NT2/D1 (cell line): ENCODE results near the gene ACSL6.

Experiments used
- DNase-seq: peaks from one replicate; pipeline ENCODE4 v3.0.0-alpha.2; 2011; ENCODE audit warnings: low read depth, low spot score
- H3K27me3 ChIP-seq: 2 replicates; pipeline ENCODE4 v1.6.0; 2011; ENCODE audit warnings: mild to moderate bottlenecking; ENCODE audit not compliant: insufficient read length, insufficient read depth
- H3K36me3 ChIP-seq: 2 replicates; pipeline ENCODE4 v1.6.1; 2011; ENCODE audit warnings: mild to moderate bottlenecking, low read length, mixed read lengths; ENCODE audit not compliant: insufficient read depth, insufficient read length
- H3K4me1 ChIP-seq: 2 replicates; pipeline ENCODE4 v1.5.1; 2011; ENCODE audit not compliant: insufficient read depth, insufficient read length
- H3K4me3 ChIP-seq: 2 replicates; pipeline ENCODE4 v1.5.1; 2011; ENCODE audit warnings: low read depth; ENCODE audit not compliant: insufficient read length
- H3K9ac ChIP-seq: 2 replicates; pipeline ENCODE4 v1.6.0; 2011; ENCODE audit warnings: low read depth; ENCODE audit not compliant: insufficient read length
- H3K9me3 ChIP-seq: 2 replicates; pipeline ENCODE4 v1.5.1; 2011; ENCODE audit warnings: mild to moderate bottlenecking, low read length; ENCODE audit not compliant: insufficient read depth
- SUZ12 ChIP-seq: IDR thresholded peaks from 2 replicates; pipeline ENCODE4 v1.6.1; 2011; ENCODE audit not compliant: insufficient read length, insufficient read depth; ENCODE audit errors: extremely low read depth
- YY1 ChIP-seq: IDR thresholded peaks from 2 replicates; pipeline ENCODE4 v1.6.1; 2011; ENCODE audit not compliant: insufficient read length, insufficient read depth
- ZNF274 ChIP-seq: IDR thresholded peaks from 2 replicates; pipeline ENCODE4 v1.6.1; 2011; ENCODE audit warnings: mild to moderate bottlenecking, low read depth, low read length

Gene ACSL6

GRCh38 chr5:131950706-131951105 is 60.8 kb downstream of the ACSL6 start:
- Histone ChIP-seq H3K4me3 (no peak overlapping the region), H3K4me1 (no peaks in the 10 kb centered on the region), H3K9me3 (no peaks in the 10 kb centered on the region), H3K36me3 (no peaks in the 10 kb centered on the region), H3K27me3 (no peaks in the 10 kb centered on the region), H3K9ac (no peak overlapping the region)
- TF ChIP-seq SUZ12 (no peak), YY1 (no peak), ZNF274 (no peak)
- no peak for DNase-seq

- peaks cover 2% of the 10 kb centered on the region for H3K4me1 ChIP-seq
- H3K9me3 ChIP-seq, result no peaks in the 10 kb centered on the region
Measured at GRCh38 chr5:131947445-131947844, 64.0 kb downstream of the ACSL6 start.

GRCh38 chr5:131945551-131946168 is 65.8 kb downstream of the ACSL6 start, which contains the start of gene MEIKIN:
TSS of gene MEIKIN (minus strand) at chr5:131945663. CDS start at chr5:131945505, 158 bp downstream.
- Histone ChIP-seq H3K9ac (no peak within 1 kb of the TSS), H3K4me3 (no peak within 1 kb of the TSS), H3K4me1 (peaks cover 2% of the 10 kb centered on the region), H3K27me3 (no peaks in the 10 kb centered on the region), H3K36me3 (no peaks in the 10 kb centered on the region), H3K9me3 (no peaks in the 10 kb centered on the region)
- no peak for DNase-seq
- TF ChIP-seq ZNF274 (no peak), YY1 (no peak), SUZ12 (no peak)

More at GRCh38 chr5:131947445-131947844, 64.0 kb downstream of the ACSL6 start:
- no peak for TF ChIP-seq YY1
- Histone ChIP-seq H3K9ac (no peak overlapping the region), H3K4me3 (no peak overlapping the region), H3K27me3 (no peaks in the 10 kb centered on the region), H3K36me3 (no peaks in the 10 kb centered on the region)
- no peak for DNase-seq

- H3K36me3 ChIP-seq, result no peaks in the 10 kb centered on the region
- no peak for DNase-seq
- no peak overlapping the region for H3K4me3 ChIP-seq
- no peaks in the 10 kb centered on the region for H3K27me3 ChIP-seq
- H3K9me3 ChIP-seq, result no peaks in the 10 kb centered on the region
- H3K4me1 ChIP-seq, result peaks cover 2% of the 10 kb centered on the region
- TF ChIP-seq YY1, result no peak
- TF ChIP-seq ZNF274, result no peak
- no peak for TF ChIP-seq SUZ12
- no peak overlapping the region for H3K9ac ChIP-seq
Measured at GRCh38 chr5:131944702-131945550, 66.5 kb downstream of the ACSL6 start.

GRCh38 chr5:131943916-131944315 is 67.5 kb downstream of the ACSL6 start:
- H3K9ac ChIP-seq, result no peak overlapping the region
- no peak for DNase-seq
- no peaks in the 10 kb centered on the region for H3K36me3 ChIP-seq
- H3K9me3 ChIP-seq, result no peaks in the 10 kb centered on the region
- no peak for TF ChIP-seq SUZ12
- peaks cover 2% of the 10 kb centered on the region for H3K4me1 ChIP-seq
- no peak overlapping the region for H3K4me3 ChIP-seq
- H3K27me3 ChIP-seq, result no peaks in the 10 kb centered on the region

- H3K9me3 ChIP-seq, result no peaks in the 10 kb centered on the region
- TF ChIP-seq ZNF274, result no peak
- TF ChIP-seq SUZ12, result no peak
- TF ChIP-seq YY1, result no peak
- H3K27me3 ChIP-seq, result no peaks in the 10 kb centered on the region
- H3K36me3 ChIP-seq, result no peaks in the 10 kb centered on the region
- no peak overlapping the region for H3K4me3 ChIP-seq
- peaks cover 2% of the 10 kb centered on the region for H3K4me1 ChIP-seq
- no peak overlapping the region for H3K9ac ChIP-seq
- DNase-seq, result no peak
Measured at GRCh38 chr5:131942016-131942415, 69.4 kb downstream of the ACSL6 start.

GRCh38 chr5:131939690-131940345 is 71.6 kb downstream of the ACSL6 start:
- no peaks in the 10 kb centered on the region for H3K36me3 ChIP-seq
- no peaks in the 10 kb centered on the region for H3K9me3 ChIP-seq
- H3K9ac ChIP-seq, result no peak overlapping the region
- no peak overlapping the region for H3K4me3 ChIP-seq
- no peaks in the 10 kb centered on the region for H3K27me3 ChIP-seq
- no peaks in the 10 kb centered on the region for H3K4me1 ChIP-seq
- DNase-seq, result no peak
- TF ChIP-seq SUZ12 (no peak), ZNF274 (no peak), YY1 (no peak)
